GM18511 (cell line): ENCODE data around the gene C17orf107.

Source experiments
- ATAC-seq: cut with Tn5 transposase; IDR thresholded peaks from one replicate; pipeline ENCODE4 v1.9.1; 2021; ENCODE audit warnings: mild to moderate bottlenecking, moderate library complexity; ENCODE audit not compliant: unreplicated experiment

Gene C17orf107

DNA sequence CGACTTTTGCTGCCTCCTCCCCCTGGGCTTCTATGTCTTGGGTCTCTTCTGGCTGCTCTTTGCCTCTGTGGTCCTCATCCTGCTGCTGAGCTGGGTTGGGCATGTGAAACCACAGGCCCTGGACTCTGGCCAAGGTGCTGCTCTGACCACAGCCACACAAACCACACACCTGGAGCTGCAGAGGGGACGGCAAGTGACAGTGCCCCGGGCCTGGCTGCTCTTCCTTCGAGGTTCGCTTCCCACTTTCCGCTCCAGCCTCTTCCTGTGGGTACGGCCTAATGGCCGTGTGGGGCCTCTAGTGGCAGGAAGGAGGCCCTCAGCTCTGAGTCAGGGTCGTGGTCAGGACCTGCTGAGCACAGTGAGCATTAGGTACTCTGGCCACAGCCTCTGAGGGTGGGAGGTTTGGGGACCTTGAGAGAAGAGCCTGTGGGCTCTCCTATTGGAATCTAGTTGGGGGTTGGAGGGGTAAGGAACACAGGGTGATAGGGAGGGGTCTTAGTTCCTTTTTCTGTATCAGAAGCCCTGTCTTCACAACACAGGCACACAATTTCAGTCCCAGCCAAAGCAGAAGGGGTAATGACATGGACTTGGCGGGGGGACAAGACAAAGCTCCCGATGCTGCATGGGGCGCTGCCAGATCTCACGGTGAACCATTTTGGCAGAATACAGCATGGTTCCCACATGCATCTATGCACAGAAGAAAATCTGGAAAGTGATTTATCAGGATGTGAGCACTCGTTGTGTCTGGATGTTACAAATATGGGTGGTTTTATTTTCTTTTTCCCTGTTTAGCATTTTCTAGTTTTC is 35.0 kb downstream of the C17orf107 start:
- ATAC-seq, result no peak

DNA sequence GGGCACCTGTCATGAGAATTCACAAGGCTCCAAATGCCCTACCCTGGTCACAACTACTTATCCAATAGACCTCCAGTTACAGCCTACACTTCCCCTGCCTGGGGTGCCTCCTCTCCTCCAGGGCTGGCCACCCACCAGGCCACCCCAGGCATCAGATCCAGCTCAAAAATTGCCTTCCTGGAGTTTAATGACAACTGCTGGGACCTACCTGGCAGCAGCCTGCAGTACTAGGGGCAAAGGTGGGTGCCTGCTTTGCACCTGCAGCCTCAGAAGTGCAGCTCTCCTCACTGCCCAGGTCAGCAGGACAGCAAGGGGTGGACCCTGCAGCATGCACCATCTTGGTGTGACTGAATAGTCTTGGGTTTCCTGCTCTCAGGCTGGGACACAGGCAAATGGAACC is 36.3 kb downstream of the C17orf107 start:
- ATAC-seq, result no peak

DNA sequence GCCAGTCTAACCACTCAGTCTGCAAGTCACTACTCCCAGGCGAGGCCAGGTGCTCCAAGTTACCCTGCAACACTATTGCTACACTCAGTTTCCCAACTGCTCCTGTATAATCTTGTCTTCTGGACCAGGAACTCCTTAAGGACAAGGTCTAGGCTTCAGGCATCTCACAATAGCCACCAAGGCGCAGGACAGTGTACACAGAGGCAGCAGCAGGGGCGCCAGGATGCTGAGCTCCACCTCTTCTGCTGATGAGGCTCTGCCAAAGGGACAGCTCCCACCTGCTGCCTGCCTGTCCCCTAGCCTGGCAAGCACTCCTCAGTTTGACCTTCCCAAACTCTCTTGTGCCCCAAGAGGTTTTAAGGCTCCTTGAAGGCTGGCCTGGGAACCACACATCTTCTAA is 37.1 kb downstream of the C17orf107 start:
- no peak for ATAC-seq

DNA sequence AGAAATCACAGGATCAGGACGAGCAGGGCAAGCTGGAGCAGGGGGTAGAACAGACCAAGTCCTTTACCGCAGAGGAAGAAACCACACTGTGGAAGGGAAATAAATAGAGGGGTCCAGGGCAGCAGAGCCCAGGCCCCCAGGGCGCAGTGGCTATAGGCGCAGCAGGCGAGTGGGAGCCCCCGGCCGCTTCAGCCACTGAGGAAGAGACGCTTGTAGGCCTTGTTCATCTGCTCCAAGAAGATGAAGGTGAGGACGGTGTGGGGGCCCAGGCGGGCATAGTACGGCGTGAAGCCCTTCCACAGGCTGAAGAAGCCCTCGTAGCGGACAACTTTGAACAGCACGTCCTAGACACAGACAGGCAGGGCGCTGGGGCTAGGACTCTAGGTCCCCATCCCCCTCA is 38.2 kb downstream of the C17orf107 start:
- no peak for ATAC-seq

DNA sequence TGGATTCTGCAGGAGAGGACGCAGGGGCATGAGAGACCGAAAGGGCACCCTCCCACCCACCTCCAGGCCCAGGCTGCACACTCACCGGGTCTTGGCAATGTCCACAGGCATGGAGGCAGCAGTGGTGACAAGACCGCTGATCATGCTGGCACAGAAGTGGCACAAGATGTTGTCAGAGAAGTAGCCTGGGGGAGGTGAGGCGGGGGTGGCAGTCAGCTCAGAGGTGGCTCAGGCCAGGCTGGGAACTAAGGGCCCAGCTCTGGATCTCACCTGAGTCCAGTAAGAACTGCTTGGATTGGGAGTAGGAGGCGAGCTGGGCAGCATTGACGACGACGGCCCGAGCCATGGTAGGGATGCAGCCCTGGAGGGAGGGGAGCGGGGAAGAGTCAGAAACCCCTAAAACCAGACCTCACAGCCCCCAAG is 38.7 kb downstream of the C17orf107 start:
- no peak for ATAC-seq

DNA sequence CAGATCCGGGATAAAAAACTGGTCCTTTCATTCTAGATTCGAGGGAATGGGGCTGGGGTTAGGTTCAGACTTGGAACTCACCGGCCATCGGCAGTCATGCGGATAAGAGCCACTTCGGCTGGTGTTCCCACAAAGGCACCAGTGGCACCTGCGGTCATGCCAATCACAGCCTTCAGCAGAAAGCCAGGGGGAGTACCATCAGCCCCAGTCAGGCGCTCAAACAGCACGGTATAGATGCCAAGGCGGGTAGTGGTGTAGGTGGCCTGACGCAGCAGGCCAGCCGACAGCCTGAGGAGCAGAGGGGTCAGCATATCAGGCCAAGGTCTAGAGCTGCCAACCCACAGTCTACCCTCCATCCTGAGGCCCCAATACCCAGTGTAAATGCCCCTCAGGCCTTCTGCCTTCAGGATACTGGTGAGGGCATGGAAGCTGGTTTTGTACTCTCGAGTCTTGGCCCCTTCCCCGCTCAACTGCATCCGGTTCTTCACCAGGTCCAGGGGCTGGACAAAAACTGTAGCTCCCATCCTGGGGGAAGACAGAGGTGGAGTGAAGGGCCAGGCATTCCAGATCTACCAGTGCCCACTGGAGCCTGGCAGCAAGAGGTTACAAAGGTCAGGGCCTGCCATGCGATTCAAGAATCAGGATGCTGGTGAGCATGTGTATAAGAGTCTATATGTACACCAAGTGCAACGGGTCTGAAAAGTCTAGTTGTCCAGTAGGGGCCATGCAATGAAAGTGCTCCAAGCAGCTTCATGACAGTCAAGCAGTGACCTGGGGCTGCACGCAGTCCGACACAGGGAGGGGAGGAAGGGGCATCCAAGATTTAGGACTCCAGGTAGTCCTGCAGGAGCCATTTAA is 39.6 kb downstream of the C17orf107 start:
- ATAC-seq, result no peak

DNA sequence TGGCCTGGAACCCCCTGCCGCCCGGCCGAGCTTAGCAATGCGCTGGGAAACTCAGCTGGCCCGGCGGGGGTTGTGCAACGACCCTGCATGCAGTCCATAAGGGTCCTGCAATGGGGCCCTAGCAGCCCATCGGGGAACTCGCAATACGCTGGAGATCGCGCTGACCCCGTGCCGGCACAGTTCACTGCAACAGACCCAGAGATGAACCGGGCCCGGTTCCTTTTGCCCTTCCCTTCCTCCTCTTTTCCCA is 40.1 kb downstream of the C17orf107 start:
- peak; percentile 22 for ATAC-seq

DNA sequence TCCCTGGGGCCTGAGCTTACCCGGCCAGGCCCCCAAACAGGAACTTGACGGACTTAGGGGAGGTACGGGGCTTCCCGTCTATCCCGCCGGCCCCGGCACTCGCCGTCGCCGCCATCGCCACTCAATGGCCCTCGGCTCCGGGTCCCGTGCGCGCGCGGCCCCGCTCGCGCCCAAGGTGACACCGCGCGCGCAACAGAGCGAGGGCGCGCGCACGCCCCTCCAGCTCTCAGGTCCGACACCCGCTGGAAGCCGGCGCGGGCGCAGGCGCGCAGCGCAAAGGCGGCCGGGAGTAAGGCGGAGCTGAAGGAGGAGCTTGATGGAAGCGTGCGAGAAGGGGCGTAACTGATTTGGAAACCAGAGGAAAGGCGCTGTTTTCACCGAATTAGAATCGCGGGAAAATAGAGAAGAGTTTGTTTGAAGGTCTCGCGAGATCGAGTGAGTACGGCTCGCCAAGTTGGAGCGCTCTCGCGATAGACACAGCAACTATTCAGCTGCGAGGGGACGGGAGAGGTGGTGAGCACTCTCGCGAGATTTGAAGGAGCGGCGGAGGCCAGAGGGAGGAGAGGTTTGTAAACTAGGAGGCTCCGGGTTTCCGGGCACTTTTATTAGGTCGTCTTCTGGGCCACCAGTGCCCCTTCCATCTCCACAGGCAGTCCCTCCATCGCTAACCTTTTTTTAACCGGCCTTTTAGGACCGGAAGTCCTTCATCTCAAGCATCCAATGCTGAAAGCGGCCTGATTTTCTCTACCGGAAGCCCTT is 40.6 kb downstream of the C17orf107 start, which contains the start of the genes RNF167 and SLC25A11:
Gene RNF167 (plus strand): TSS at position 473 of the 759 bp plus-strand sequence. CDS start 642 bp downstream, outside the sequence.
Gene SLC25A11 (minus strand): TSS at position 251 of the 759 bp plus-strand sequence. CDS start 136 bp downstream, at position 115.
- peak; percentile 83 for ATAC-seq

DNA sequence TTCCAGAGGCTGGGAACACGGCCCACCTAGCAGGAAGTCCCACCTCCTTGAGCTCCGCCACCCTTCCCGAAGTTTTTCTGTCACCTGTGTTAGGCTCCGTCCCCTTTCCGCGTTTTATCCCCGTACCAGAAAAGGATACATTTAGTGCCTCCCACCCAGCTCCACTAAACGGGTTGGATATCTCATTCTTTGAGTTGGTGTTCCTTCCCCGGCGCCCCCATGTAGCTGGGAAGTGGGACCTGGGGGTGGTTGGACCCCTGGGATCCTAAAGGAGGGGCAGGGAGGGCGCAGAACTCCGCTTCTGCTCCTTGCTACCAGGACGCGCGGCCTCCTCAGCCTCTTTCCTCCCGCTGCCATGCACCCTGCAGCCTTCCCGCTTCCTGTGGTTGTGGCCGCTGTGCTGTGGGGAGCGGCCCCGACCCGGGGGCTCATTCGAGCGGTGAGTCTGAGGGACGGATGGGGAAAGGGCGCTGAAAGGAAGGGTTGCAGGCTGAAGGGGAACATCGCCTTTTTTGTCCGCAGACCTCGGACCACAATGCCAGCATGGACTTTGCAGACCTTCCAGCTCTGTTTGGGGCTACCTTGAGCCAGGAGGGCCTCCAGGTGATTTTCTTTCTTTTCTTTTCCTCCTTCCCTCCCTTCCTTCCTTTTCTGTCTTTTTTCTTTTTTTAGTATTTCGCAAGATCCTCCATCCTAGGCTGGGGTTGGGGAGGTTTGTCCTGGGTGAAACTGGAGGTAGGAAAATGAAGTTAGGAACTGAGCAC is 41.4 kb downstream of the C17orf107 start:
- ATAC-seq, result no peak

DNA sequence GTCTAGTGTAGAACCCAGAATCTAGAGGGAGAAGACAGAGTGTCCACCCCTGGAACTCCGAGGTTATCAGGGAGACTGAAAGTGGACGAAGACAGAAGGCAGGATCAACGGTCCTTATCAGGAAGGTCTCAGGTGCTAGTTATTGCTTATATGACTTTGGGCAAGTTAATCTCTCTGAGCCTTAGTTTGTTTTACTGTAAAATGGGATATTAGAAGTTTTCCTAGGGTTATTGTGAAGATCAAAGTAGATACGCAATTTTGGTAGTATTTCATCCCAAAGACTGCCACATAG is 41.9 kb downstream of the C17orf107 start:
- no peak for ATAC-seq

DNA sequence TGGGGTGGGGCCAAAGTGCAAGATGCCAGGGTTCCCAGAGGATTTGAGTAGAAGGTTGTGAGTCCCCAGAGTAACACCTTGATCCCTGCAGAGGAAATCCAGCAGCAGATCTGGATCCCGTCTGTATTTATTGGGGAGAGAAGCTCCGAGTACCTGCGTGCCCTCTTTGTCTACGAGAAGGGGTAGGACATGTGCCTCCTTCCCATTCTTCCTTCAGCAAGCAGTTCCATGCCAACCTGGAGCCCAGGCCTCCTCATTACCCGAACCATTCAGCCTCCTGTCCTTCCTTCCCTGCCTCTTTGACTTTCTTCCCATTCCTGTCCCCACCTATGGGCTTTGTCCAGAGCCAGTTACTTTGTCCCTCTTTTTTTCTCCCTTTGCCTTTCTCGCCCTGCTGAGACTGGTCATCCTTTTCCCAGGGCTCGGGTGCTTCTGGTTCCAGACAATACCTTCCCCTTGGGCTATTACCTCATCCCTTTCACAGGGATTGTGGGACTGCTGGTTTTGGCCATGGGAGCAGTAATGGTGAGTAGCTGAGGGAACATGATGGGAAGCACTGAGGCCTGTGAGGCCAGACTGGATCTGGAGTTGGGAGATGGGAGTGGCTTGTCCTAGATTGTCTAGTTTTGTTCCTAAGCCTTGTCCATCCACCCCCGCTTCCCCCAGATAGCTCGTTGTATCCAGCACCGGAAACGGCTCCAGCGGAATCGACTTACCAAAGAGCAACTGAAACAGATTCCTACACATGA is 43.6 kb downstream of the C17orf107 start:
- ATAC-seq, result no peak

DNA sequence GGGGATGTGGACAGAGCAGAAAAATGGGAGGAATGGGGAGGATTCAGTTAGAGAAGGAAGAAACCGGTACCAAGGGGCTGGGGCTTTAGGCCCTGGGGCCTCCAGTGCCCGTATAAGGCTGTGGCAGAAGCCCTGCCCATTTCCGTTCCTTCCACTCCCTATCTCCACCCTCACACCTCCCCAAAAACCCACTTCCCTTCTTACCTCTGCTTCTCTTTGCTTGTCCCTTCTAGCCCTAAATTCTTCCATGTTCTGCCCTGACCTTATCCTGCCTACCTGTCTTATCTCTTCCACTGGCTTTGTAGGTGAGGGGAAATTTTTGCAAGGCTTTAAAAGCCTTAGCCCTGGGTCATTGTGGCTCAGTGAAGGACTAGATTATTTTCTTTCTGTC is 44.8 kb downstream of the C17orf107 start:
- ATAC-seq, result no peak

DNA sequence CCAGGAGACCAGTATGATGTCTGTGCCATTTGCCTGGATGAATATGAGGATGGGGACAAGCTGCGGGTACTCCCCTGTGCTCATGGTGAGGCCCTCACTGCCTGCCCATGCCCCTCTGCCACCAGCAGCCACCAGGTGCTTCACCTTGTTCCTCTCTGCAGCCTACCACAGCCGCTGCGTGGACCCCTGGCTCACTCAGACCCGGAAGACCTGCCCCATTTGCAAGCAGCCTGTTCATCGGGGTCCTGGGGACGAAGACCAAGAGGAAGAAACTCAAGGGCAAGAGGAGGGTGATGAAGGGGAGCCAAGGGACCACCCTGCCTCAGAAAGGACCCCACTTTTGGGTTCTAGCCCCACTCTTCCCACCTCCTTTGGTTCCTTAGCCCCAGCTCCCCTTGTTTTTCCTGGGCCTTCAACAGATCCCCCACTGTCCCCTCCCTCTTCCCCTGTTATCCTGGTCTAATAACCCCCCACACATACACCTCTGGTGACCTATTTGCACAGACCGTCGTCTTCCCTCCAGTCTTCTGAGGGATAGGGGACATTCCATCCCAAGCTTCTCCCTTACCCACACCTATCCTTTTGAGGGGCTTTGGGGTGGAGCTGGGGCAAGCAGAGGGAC is 45.3 kb downstream of the C17orf107 start:
- no peak for ATAC-seq

DNA sequence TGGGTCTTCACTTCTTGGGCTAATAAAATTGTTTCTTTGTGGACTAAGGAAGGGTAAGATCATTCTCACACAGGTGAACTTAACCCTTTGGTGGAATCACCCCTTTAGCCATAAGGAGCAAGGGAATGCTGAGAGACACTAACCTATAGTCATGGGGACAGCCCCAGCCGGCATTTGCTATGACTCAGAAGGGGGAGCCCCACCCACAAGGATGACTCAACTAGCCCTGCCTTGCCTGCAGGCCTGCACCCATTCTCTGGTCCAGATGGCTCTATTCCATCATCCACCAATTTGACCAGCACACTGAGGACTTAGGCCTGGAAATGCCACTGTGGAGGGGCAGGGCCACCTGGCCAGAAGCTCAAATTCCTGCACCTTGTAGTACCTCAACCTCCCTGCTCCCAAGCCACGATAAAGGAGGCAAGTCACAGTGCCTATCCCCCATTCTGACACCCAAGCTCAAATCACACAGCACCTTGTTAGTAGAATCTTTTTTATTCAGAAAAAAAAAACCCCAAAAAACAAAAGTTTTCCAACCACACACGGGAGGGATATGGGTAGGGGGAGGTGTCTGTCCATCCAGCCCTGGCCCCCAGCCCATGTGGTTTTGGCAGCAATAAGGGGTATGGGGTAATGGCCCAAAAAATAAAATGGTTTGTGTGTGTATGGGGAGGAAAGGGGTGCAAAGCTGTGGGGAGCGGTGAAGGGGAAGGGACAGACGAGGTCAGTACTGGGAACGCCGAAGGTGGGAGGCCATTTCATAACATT is 46.0 kb downstream of the C17orf107 start:
- ATAC-seq, result no peak

DNA sequence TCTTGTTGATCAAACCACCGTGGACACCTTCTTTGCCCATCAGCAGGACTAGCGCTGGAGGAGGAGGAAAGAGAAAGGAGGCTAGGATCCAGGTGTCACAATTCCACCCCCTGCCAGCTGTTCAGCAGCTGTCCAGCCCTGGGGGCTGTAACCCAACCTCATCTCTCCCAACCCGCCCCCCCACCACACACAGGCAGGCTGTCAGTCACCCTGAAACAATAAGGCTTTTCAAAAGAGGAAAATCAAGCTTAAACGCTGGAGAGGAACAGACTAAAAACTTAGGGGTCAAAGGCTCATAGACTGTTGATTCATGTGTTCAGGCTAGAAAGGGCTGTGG is 46.6 kb downstream of the C17orf107 start:
- ATAC-seq, result no peak

DNA sequence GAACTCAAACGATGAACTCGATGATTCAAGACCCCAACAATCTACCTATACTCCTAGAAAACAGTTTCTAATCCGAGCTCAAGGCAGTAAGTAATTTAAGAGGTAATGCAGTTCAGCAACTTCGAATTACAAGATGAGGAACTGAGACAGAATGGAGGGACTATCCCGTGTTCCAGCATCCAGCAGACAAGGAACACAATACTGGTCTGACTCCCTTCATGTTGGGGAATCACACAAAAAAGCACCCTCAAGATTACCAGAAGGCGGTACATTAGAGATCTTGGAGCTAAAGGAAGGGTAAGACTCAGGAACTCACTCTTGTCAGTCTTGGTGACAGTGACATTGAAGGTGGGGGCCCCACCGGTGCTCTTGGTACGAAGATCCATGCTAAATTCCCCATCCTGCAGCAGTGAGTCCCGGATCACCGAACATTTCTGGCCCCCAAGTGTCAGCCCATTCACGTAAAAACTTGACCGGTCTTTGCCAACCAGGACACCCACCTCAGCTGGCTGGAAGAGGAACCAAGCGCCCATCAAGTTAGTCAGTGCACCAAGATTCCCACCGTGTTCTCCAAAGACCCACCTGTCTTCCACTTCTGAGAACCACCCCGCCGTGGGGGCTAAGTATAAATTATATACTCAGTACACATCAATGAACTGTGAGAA is 47.1 kb downstream of the C17orf107 start:
- ATAC-seq, result no peak

DNA sequence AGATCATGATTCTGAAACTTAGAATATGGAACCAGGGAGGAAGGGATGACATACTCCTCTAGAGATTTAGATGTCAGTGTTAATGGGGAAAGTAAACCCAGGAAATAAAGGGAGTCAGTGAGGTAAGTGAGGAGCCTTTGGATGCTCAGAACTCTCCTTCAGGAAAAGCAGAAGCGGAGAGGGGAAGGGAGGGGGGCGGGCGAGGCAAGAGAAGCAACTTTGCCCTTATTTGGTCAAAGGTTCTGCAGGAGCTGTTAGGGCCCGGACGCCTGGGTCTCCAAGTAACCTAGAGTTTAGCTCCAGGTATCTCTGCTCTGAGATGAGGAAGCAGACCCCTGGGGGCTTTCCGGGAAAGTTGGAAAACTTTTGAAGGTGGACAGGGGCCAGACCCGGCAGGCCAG is 47.7 kb downstream of the C17orf107 start:
- no peak for ATAC-seq

DNA sequence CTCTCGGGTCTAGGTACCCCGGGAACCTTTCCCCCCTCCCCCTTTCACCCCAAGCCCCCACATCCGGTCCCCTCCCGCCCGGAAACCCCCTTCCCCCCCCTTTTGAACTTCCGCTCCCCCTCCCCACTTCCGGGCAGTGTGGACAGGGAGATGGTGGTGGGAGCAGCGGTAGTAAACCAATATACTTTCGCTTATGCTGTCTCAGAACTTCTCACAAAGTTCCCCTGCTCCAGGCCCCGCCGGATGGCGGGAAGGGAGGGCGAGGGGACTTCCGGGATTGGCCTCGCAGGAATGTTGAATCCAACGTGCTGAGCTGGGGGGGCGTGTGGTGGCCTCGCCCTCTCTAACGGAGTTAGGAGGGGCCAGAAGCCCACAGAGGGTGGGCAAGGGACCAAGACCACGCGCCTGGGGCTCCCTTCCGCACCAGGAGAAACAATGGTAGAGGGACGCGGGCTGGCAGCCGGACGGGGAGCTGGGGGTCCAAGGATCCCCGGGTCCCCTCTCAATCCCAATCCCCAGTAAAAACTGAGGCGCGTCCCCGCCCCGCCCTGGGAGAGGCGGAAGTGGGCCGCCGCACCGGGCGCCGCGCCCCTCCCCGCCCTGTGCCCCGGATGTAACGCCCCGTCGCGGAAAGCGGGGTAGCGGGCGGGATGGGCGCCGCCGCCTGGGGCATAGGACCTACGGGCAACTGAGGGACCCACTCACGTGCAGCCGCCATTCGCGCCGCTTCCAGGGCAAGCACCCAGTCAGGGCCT is 48.3 kb downstream of the C17orf107 start:
- ATAC-seq, result no peak
